ENCODE results near the gene ABCC6.

DNA sequence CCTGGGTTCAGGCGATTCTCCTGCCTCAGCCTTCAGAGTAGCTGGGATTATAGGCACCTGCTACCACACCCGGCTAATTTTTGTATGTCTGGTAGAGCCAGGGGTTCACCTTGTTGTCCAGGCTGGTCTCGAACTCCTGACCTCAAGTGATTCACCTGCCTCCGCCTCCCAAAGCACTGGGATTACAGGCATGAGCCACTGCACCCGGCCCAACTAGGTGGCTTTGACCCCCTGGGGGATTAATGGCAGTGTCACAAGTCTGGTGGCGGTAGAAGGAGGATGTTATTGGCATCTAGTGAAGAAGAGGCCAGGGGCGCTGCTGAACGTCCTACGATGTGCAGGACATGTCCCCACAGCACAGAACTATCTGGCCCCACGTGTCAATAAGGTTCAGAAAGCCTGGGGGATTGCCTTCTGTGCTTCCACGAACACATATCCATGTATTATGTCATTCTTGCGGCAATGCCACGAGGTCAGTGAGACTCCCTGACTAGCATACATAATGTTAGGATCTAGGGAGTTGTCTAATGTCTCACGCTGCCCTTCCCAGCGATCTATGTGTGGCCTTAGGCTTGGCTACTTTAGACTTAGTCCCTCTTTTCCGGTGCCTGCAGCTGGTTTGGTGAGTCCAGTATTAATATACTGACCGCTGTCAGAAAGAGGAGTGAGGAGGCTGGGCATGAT, 75.8 kb downstream of the ABCC6 start:
- TF ChIP-seq, protein P1, sequence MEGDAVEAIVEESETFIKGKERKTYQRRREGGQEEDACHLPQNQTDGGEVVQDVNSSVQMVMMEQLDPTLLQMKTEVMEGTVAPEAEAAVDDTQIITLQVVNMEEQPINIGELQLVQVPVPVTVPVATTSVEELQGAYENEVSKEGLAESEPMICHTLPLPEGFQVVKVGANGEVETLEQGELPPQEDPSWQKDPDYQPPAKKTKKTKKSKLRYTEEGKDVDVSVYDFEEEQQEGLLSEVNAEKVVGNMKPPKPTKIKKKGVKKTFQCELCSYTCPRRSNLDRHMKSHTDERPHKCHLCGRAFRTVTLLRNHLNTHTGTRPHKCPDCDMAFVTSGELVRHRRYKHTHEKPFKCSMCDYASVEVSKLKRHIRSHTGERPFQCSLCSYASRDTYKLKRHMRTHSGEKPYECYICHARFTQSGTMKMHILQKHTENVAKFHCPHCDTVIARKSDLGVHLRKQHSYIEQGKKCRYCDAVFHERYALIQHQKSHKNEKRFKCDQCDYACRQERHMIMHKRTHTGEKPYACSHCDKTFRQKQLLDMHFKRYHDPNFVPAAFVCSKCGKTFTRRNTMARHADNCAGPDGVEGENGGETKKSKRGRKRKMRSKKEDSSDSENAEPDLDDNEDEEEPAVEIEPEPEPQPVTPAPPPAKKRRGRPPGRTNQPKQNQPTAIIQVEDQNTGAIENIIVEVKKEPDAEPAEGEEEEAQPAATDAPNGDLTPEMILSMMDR (IDR thresholded peaks at IDR 0.05; ENCODE audit: low read depth, low read length), result no peak
- TF ChIP-seq, protein P2, sequence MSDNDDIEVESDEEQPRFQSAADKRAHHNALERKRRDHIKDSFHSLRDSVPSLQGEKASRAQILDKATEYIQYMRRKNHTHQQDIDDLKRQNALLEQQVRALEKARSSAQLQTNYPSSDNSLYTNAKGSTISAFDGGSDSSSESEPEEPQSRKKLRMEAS (IDR thresholded peaks at IDR 0.05; ENCODE audit: low read depth, low read length), result no peak
- TF ChIP-seq POLR2A (IDR thresholded peaks at IDR 0.05; ENCODE audit: extremely low read depth, insufficient read length) (no peak), MYC (IDR thresholded peaks at IDR 0.05; ENCODE audit: low read depth, low read length) (no peak)

Measured in NB4 (cell line).